Measurements from ENCODE around the gene UCP2.
"Not testable (repeated sequence)": the region's sequence is repeated elsewhere in the genome, so short reads cannot be mapped to it uniquely, and the experiment has no call there.

UCP2 gene

GRCh38 chr11:73995731-73996130, 13.1 kb upstream of the UCP2 start:
- no peak for DNase-seq (ENCODE audit: low read depth)

GRCh38 chr11:73995247-73995646, 12.6 kb upstream of the UCP2 start:
- DNase-seq (ENCODE audit: low read depth), result peak; percentile 26

- no peak for DNase-seq (ENCODE audit: low read depth)
These were observed 8.9 kb upstream of the UCP2 start for GRCh38 chr11:73991471-73992006.

- no peak for DNase-seq (ENCODE audit: low read depth)
These were observed 8.1 kb upstream of the UCP2 start for GRCh38 chr11:73990730-73991129.

- DNase-seq (ENCODE audit: low read depth), result peak; percentile 21
These were observed 6.5 kb upstream of the UCP2 start for GRCh38 chr11:73989156-73989555.

GRCh38 chr11:73988227-73988626, 5.6 kb upstream of the UCP2 start:
- no peak for DNase-seq (ENCODE audit: low read depth)

- DNase-seq (ENCODE audit: low read depth), result not testable (repeated sequence)
These were observed 3.0 kb upstream of the UCP2 start for GRCh38 chr11:73985661-73986060.

- no peak for DNase-seq (ENCODE audit: low read depth)
These were observed 1.3 kb upstream of the UCP2 start for GRCh38 chr11:73983741-73984538.

GRCh38 chr11:73982990-73983740, 522 bp upstream of the UCP2 start:
- peak; percentile 91 for DNase-seq (ENCODE audit: low read depth)

GRCh38 chr11:73981051-73981805, 1.4 kb downstream of the UCP2 start:
- DNase-seq (ENCODE audit: low read depth), result no peak

GRCh38 chr11:73980001-73980961, 2.4 kb downstream of the UCP2 start:
- peak; percentile 52 for DNase-seq (ENCODE audit: low read depth)

GRCh38 chr11:73978576-73979086, 4.0 kb downstream of the UCP2 start:
- DNase-seq (ENCODE audit: low read depth), result peak; percentile 50

- no peak for DNase-seq (ENCODE audit: low read depth)
These were observed 4.7 kb downstream of the UCP2 start for GRCh38 chr11:73977856-73978519.

- DNase-seq (ENCODE audit: low read depth), result no peak
These were observed 6.0 kb downstream of the UCP2 start for GRCh38 chr11:73976451-73977151.

- DNase-seq (ENCODE audit: low read depth), result no peak
These were observed 7.2 kb downstream of the UCP2 start for GRCh38 chr11:73975479-73975757.

GRCh38 chr11:73974604-73975478, 7.8 kb downstream of the UCP2 start:
- DNase-seq (ENCODE audit: low read depth), result no peak

- no peak for DNase-seq (ENCODE audit: low read depth)
These were observed 9.8 kb downstream of the UCP2 start for GRCh38 chr11:73972620-73973449.

GRCh38 chr11:73972187-73972586, 10.5 kb downstream of the UCP2 start:
- DNase-seq (ENCODE audit: low read depth), result no peak

All from EH (cell line).